DMS79 (cell line): ENCODE measurements around the gene NKX2-2.

ENCODE experiments used
- DNase-seq: peaks from one replicate; lab custom pipeline; 2025; lab: John Stamatoyannopoulos, UW

NKX2-2 gene

DNA sequence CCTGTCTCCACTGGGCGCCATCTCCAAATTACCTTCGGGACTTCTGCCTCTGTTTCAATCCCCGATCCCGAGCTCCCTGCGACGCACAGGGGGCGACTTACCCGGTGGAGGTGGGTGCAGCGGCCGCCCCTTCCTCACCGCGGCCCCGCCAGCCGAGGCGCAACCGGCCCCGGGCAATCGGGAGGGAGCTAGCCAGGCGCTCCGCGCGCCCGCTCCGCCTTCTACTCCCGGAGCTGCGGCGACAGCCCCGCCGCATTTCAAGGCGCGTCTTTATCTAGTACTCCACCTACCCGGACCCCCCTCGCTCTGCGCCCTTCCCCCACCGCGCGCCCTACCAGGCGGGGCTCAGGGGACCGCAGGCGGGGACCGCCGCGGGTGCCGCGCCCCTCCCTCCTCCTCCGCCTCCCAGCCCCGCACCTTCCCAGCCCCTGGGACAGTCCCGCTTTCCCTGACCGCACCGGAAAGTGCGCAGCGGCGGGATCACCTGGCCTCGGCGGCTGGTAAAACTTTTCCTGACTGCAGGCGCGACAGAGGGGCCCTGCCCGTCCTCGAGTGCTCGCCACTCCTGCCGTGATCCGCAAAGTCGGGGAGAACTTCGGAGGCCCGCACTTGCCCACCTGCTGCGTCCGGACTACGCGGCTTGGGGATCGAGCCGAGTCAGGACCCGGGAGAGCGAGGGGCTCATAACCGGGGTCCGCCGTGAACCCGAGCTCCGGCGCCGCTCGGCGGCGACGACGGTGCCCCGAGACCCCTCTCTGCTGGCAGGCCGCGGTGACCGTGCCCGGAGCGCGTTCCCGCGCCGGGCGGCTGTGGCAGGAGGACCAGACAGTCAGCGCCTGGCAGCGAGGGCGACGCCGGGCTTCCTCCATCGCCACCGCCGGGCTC is 8.0 kb upstream of the NKX2-2 start:
- DNase-seq = no peak

DNA sequence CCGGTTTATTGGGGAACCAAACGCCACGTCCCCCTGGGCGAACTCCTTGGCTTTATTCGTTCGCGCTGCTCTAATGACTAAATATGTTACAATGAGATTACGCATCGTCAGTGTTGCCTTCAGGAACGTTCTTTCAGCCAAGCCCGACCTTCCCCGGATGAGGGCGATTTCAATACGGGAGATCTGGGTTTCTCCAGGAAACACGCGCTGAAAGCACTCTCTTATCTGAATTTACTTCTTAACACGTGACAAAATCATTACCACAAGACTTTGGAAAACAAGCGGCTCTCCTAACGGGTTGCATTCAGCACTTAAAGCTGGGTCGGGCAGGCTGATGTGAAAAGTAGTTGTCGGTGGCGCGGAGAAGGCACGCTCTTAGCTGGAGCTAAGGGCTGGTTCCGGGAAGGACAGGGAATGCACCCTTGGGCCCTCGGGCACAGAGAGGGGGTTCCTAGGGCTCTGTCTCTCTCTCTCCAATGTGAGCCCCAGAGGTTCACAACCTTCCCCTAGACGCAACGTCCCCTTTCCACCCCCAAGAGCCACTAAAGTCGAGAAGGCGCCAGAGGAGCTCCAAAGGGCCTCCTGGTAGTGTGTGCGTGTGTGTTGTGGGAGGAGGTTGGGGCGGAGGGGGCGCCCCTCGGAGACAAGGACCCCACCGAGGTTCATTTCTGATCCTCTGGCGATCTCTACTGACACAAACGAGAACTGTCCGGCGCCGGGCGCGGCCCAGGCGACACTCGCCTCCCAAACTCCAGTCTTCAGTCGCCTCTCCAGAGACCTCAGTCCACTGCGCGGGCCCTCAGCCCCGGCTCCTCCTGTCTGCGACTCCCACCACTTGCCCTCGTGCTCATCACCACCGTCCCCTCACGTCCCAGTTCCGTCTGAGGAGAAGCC is 7.1 kb upstream of the NKX2-2 start:
- DNase-seq = no peak

DNA sequence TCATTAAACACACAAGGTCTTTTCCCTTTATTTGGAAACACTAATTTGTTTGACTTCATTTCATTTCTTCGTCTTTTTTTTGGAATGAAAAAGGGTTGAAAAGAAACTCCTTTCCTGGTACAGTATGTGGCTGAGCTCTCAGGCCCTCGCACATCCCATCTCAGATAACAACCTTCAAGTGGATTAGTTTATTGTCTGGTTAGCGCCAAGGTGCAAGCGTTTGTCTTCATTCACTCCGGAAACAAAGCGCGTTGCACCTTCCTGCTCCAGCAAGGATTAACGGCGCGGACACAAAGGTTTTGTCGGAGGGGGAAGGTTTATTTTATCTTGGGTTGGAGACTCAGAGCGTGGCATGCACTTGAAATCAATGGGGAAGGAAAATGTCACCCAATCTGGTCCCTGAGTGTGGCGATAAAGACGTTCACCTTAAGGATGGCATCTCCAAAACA is 5.3 kb upstream of the NKX2-2 start:
- DNase-seq = no peak

DNA sequence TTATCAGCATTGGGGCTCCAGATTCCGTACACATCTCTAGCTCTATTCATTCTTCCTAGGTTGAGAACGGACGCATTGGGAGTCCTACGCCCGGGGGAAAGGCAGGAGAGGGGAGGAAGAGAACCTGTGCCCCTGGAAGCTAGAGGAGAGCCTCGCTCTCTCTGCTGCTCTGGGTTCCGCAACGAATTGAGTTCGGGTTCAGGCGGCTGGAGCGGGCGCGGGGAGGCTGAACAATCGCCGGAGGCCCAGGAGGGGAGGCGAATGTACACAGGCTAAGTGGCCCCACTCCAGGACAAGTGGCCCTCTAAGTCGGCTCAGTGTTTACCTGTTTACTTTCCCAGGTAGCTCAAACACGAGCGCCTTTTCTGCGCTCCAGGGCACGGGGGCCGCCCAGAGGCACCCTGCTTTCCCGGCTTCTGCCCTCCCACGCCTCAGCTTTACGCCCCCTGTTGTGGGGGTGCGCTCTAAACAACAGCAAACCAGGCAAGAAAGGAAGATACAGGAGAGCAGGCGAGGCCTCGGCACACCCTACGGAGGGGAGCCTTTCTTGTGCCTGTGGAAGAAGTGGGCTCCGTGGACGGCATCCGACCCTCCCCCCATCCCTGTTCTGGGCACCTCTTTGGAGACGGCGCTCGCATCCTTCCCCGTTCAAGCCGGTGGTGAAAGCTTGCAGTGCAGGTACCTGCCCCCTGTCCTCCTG is 4.6 kb upstream of the NKX2-2 start:
- peak; percentile 30 for DNase-seq

DNA sequence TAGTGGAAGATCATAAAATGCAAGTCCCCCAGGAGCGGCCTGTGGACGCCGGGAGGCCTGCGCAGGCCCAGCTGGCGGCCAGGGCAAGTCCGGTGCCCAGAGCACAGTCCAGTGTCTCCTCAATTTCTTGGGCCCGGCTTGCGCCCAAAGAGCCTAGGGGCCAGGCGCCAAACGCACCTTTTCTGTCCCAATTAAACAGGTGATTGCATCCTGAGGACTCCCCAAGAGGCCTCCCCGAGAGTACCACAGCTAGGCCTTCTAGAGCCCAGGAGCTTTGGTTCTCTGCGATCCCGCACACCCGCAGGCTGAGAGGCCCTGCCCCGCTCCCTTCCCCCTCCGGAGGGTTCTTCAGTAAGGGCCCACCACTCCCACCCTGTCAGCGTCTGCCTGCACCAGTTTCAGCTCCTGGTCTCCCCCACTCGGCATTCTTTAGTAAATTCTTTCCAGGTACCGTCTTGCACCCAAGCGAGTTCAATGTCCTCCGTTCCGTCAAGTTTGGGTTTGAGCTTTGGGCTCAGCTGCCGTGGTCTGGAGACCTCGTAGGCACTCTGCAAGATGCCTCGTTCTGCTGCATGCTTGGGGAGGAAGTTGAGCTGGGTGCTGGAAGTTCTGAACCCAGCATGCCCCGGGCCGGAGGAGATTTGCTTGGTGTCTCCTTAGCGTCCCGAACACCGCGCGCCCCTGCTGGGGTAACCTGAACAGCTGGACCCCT is 3.9 kb upstream of the NKX2-2 start:
- no peak for DNase-seq

DNA sequence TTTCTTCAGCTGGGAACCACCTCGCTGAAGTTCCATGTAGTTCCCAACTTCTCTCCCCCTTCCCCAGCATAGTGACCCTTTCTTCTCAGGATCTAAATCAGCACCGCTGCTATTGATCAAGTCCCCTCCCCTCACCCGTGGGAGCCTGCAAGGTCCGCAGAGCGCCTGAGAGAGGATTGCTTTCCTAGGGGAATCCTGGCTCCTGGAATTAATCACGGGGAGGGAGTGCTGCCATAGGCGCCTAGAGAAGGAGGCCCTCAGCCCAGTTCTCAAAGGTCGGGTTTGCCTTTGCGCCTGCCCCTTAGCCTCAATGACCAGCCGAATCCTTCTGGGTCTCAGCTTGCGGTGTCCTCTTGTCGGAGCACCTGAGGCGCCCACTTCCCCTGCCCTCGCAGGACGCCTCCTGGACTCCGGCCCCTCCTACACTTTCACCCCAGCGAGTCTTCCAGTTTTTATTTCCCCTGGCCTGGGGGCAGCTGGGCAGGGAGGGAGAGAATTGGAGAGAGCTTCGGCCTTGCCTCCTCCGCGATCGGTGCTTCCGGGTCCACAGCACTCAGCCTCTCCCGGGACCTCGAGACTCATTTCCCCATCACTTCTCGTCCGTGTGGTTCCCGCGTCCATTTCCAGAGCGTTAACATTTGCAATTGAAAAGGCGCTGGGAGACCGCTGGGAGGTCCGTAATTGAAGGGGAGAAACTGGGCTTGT is 3.1 kb upstream of the NKX2-2 start:
- DNase-seq = no peak

DNA sequence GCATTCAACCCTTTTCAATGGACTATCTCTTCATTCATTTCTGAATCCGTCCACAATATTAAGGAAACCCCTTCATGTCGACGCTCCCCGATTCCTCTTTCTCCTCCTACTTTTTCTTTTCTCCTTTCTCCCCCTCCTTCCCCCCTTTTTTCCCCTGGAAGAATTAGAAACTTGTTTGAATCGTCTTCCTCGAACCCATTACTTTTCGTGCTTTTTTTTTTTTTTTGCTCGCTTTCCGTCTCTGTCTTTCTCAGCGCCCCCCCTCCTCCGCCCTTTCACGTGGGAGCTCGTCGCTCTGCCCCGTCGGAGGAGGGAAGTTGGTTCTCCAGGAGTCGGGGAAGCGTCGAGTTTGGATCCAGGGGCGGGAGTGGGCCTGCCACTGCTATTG is 2.3 kb upstream of the NKX2-2 start:
- DNase-seq = no peak

DNA sequence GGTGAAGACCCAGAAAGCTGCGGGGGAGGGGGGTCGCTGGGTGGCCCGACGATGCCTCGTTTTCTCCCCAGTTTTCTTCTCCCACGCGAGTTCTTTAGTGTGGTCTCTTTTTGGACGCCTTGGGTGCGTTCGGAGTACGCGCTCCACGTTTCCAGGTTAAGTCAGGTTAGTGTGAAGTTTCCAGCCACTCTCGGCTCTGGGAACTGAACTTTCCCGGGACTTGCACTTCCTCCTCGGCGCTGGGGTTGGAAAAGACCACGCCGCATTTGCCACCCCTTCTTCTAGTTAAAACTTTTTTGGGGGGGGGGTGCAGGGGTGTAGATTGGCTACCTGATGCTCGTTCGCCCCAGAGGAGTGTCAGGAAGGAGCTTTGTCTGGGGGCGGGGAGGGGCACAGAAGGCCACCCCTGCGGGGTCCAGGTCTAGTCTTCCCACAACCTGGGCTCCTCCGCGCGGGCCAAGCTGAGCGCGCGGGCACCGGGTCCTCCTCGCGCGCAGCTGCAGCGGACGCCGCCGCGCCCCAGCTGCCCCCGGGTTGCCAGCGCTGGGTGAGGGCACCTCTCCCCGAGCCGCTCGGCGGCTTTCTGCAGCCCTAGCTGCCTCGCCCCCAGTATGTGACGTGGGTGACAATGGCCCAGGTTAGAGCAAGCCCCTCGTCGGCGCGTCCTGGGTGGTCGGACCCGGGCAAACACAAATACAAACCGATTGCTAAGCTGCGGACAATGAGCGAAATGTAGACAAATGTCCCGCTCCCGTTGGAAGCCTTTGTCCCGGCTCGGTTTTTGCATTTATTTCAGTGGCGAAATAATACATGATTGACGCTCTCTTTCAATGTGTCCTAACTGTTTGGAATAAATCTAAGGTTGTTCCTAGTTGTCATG is 1.7 kb upstream of the NKX2-2 start:
- DNase-seq = no peak

DNA sequence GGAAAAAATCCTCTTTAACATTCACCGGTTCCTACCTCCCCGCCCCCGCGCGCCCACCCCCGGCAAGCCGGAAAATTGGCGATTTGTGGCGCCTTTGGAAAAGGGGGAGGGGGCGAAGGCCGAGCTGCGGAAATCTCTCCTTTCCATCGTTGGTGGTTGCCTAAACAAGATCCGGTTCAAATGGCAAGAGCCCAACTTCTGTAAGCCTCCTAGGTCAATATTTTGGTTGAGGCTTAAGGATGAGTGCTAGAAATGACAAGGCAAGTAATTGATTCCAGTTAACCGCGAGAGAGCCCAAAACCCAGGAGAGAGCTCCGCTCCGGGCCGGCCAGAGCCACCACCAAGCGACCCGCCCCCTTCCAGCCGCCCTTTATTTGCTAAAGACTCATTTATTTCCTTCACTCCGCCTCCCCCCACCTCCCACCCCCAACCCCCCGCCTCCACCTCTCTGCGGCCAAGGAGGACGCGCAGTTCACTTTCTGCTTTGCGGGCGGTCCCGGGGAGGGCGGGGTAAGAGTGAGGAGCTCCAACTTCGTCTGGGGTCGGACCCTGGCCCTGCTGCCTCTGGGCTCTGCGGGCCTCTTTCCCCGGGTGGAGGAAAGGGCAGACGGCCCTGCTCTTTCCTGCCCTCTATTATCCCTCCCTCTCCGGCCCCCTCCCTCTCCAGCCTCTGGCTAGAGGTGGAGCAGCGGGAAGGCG is 838 bp upstream of the NKX2-2 start:
- no peak for DNase-seq

DNA sequence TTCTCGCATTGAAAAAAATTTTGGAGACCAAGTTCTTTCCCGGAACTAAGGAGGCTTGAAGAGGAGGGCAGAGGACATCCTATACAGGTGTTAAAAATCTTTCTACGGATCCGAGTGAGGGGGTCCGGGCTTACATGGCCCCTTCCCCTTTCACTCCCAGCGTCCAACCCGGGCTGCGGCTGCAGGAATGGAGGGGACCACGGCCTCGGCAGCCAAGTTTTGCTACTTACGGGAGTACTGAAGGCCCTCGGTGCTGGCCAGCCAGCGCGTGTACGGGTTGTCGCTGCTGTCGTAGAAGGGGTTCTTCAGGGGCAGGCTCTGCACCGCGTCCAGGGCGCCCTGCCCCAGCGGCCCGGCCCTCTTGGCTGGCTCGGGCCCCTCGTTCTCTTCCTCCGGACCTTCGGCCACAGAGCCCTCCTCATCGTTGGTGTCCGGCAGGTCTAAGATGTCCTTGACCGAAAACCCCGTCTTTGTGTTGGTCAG is 642 bp downstream of the NKX2-2 start:
- no peak for DNase-seq

DNA sequence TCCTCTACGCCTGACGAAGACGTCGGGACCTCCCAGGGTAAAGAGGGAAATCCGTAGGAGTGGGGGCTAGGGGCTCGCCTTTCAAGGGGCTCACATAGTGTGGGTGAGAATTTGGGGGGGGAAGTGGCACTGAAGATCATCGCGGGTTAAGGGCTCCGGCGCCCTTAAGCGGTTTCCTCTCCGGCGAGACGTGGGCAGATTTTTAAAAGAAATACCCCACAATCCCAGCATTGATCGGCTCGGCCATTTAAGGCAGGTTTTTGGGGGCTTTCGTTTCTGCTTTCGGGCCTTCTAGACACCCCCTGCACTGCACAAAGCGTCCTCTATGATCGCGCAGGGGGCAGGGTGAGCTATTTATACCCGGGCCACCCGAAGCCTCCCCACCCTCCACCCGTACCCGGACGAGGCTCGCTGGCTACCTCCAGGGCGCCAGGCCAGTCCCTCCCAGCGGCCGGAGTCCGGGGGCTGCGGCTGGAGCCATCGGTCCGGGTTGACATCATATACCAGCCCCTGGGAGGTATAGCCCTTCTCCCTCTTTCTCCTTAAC is 1.2 kb downstream of the NKX2-2 start:
- no peak for DNase-seq

DNA sequence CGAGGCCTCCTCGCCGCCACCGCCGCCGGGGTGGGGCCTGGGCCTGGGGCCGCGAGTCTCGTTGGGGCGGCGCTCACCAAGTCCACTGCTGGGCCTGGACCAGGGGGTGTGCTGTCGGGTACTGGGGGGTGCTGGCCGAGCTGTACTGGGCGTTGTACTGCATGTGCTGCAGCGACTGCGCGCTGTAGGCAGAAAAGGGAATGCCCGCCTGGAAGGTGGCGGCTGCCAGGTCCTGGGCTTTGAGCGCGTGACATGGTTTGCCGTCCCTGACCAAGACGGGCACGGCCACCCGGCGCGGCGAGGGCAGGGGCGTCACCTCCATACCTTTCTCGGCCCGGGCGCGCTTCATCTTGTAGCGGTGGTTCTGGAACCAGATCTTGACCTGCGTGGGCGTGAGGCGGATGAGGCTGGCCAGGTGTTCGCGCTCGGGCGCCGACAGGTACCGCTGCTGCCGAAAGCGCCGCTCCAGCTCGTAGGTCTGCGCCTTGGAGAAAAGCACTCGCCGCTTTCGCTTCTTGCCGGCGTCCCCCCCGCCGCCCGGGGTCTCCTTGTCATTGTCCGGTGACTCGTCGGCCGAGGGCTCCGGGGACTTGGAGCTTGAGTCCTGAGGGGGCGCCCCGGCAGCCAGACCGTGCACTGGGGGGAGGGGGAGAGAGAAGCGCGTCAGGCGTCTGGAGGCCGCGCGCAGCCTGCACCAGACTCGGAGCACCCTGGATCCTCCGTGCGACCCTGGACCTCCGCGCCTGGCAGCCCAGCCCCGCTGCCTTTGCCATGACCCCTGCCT is 1.8 kb downstream of the NKX2-2 start:
- no peak for DNase-seq

DNA sequence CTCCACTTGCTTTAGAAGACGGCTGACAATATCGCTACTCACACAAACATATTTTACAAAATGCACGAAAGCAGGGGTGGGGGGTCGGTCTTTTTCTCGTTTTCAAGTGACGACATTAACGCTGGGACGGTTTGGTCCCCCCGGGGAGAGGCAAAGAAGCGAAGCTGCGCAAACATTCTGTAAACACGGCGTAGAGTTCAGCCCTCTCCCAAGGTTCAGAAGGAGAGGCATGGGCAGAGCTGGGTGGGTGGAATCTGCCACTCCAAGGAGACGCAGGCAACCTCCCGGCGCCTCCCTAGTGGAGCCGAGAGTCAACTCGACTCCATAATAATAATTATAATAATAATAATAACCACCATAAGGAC is 2.4 kb downstream of the NKX2-2 start:
- no peak for DNase-seq

DNA sequence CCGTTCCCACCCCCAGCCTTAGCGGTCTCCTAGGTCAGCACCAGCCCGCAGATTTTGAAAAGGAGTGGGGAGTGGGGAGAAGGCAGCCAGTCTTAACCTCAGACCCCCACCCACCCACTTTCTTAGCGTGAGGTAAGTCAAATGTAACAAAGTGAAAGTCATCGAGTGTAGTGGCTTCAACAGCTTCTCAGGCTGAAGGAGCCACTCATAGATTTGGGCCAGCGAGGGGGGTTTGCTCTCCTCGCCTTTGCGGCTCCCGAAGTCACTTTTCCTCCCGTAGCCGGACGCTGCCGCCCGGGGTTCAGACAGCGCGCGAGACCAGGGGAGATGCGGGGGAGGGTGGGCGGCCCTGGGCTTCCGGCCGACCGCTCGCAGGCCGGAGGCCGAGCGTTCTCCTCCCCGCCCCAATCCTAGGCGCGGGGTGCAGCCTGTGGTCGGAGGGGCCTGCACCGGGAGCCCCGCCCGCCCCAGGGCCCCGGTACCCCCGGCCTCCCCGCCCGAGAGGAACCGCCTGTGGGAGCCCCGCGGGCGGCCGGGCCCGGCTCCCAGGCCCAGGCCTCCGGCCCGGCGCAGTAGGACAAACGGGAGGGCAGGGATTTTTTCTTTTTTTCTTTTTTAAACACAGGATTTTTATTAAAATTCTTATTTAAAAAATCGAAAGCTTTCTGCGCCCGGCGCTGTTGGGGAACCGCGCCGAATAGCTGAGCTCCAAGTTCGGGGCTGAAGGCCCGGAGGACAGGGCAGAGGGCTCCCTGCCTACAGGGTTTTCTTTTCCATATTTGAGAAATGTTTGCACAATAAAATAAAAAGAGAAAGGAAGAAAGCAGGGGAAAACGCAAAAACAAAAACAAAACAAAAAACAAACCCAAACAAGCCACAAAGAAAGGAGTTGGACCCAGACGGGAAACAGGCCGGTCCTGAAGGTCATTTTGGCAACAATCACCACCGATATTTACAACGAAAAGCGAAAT is 3.2 kb downstream of the NKX2-2 start:
- no peak for DNase-seq

DNA sequence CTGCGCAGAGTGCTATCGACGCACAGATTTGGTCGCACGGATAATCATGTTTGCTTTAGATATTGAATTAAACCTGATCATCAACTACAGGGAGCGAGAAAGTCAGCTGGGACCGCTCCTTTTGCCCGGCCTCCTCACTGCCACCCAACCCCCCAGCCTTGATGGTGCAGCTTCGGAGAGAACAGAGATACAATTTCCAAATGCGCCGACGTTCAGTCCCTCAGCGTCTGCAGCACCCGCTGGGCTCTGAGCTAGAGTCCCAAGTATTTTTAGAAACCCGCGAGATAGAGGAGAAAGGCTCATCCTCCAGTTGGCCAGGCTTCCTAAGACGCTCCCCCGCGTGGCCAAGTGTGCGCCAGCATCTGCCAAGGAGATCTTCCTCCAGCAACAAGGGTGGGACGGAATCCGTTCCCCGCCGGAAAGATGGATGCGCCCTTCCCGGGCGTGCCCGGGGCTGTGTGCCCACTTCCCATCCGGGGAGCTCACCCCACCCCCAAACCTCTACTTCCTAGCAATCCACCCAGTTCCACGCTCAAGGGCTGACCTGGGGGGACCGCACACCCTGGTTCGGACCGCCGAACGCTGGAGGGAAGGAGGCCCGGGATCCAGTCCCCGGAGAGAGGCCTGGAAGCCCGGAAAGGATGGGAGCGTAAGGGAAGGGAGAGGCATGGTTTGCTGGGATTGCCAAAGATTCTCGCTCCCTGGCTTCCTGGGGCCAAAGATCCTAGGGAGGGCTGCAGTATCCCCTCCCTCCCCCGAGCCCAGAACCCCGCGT is 4.1 kb downstream of the NKX2-2 start:
- no peak for DNase-seq

DNA sequence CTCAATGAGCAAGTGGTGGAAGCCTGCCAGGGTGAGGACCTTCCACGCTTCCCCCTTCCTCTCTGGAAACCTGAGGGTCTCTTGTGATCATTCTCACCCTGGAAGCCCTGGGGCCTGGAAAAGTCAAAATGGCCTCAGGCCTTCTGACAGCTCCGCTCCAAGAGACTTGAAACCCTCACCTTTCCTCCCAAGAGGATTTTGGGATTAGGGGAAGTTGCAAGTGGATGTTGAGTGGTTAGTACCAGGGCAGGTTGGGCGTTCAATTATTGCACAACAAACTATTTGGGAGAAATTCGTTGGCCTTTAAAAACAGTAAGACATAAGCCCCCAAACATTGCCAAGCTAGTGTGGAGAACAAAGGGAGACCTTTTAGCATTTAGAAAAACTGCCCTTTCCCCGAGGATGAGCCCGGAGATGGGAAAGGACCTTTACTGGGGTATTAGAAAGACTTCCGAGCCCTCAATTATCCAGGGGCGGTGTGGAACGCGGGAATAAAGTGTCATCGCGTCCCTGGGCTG is 4.7 kb downstream of the NKX2-2 start:
- no peak for DNase-seq
